Measurements from ENCODE around the gene SECISBP2L. TPM values are rescaled to one million over a fixed set of nuclear protein-coding genes. Genes with fewer than 3 reads are reported as not detected.
"Not testable (repeated sequence)": the region's sequence is repeated elsewhere in the genome, so short reads cannot be mapped to it uniquely, and the experiment has no call there.

The SECISBP2L gene
- polyA plus RNA-seq, 1 donor from 2014 or later, result 31.5 TPM

DNA sequence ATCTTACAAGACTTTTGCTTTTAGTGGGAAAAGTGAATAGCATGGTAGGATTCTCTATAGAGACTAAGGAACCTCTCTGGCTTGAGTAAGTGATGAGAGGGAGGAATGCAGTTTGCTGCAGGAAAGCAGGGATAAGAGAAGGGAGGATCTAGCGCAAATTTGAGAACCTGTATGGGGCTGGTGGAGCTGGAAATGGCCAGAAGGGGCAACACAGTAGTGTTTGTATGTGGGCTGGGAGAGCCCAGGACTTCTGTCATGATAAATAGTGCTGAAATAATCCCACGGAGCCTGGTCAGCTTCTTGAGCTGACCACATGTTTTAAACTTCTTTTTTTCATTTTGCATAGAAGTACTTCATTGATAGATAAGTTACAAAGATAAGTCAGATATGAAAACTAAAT is 71.4 kb downstream of the SECISBP2L start:
- H3K27me3 Mint-ChIP-seq, result peaks cover 15% of the 10 kb centered on the region
- peaks cover 0 to 1% (median 1%) of the 10 kb centered on the region in 3 donors for H3K4me1 Mint-ChIP-seq
- H3K4me3 Mint-ChIP-seq, result peak overlapping the region in 1 of 4 donors; percentile 34
- H3K36me3 Mint-ChIP-seq, result peaks cover 3% of the 10 kb centered on the region
- no peak overlapping the region for H3K27ac Mint-ChIP-seq
- peaks cover 0 to 3% (median 0%) of the 10 kb centered on the region in 3 donors for H3K9me3 Mint-ChIP-seq

DNA sequence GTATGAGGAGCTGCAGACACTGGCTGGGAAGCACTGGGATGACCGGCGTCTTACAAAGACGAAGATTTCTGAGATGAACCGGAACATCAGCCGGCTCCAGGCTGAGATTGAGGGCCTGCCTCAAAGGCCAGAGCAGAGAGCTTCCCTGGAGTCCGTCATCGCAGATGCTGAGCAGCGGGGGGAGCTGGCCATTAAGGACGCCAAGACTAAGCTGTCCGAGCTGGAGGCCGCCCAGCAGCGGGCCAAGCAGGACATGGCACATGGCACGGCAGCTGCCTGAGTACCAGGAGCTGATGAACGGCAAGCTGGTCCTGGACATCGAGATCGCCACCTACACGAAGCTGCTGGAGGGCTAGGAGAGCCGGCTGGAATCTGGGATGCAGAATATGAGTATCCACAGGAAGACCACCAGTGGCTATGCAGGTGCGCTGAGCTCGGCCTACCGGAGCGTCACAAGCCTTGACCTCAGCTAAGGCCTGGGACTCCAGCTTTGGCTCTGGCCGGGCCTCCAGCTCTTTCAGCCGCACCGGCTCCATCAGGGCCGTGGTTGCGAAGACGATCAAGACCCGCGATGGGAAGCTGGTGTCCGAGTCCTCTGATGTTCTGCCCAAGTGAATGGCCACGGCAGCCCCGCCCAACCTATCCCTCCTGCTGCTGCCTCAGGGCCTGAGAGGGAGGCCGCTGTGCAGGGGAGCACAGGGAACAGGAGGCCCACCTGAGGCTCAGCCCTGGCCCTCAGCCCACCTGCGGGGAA is 73.3 kb downstream of the SECISBP2L start:
- Mint-ChIP-seq H3K4me3 (no peak overlapping the region), H3K9me3 (peaks cover 0 to 3% (median 0%) of the 10 kb centered on the region in 3 donors), H3K36me3 (peaks cover 3% of the 10 kb centered on the region), H3K4me1 (peaks cover 0 to 1% (median 1%) of the 10 kb centered on the region in 3 donors), H3K27me3 (peaks cover 15% of the 10 kb centered on the region), H3K27ac (no peak overlapping the region)

DNA sequence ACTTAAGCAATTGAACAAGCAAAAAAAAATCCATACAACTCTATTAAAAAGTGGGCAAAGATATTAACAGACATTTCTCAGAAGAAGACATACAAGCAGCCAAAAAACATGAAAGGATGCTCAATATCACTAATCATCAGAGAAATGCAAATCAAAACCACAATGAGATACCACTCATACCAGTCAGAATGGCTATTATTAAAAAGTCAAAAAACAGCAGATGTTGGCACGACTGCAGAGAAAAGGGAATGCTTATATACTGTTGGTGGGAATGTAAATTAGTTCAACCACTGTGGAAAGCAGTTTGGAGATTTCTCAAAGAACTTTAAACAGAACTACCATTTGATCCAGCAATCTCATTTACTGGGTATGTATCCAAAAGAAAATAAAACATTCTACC is 75.3 kb downstream of the SECISBP2L start:
- H3K27ac Mint-ChIP-seq, result peak overlapping the region in 1 of 3 donors; percentile 13
- H3K4me1 Mint-ChIP-seq, H3K36me3 Mint-ChIP-seq, H3K9me3 Mint-ChIP-seq, H3K4me3 Mint-ChIP-seq: not testable (repeated sequence)
- peaks cover 13% of the 10 kb centered on the region for H3K27me3 Mint-ChIP-seq

DNA sequence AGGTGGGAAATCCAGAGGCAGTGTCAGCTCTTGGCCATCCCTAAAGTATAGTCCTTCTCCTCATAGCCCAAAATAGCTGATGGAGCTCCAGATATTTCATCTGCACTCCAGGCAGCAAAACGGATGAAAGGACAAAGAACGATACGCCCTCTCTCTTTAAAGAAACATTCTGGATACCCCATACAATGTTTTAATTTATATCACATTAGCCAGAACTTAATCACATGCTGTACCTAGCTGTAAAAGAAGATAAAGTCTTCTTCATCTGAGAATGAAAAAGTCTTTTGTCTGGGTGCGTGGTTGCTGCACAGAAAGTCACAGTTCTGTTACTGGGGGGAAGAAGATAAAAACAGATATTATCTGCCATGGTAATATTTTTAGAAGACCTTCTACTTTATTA is 78.2 kb downstream of the SECISBP2L start:
- H3K36me3 Mint-ChIP-seq, result peaks cover 3% of the 10 kb centered on the region
- no peak overlapping the region for H3K27ac Mint-ChIP-seq
- no peak overlapping the region for H3K4me3 Mint-ChIP-seq
- peaks cover 30% of the 10 kb centered on the region for H3K27me3 Mint-ChIP-seq
- peaks cover 9 to 20% (median 12%) of the 10 kb centered on the region in 3 donors for H3K4me1 Mint-ChIP-seq
- peaks cover 0 to 1% (median 0%) of the 10 kb centered on the region in 3 donors for H3K9me3 Mint-ChIP-seq

DNA sequence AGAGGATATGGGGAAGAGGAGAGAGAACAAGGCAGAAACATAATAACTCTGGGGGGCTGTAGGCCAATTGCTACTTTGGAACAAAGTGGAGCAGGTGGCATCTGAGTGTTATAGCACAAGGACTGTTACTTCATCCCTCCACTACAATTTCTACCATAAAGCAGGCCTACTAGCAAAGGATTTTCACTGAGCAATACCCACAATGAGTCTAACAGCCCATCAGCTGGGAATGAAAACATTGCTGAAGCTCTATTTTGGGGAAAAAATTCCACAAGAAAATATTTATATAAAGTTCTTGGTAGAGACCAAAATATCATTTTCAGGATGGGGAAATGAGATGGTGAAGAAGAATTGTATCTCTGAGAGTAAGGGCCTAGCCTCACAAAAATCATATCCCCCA is 78.9 kb downstream of the SECISBP2L start:
- no peak overlapping the region for H3K27ac Mint-ChIP-seq
- H3K4me3 Mint-ChIP-seq, result no peak overlapping the region
- H3K36me3 Mint-ChIP-seq, result peaks cover 3% of the 10 kb centered on the region
- peaks cover 11 to 20% (median 12%) of the 10 kb centered on the region in 3 donors for H3K4me1 Mint-ChIP-seq
- peaks cover 35% of the 10 kb centered on the region for H3K27me3 Mint-ChIP-seq
- peaks cover 0 to 1% (median 0%) of the 10 kb centered on the region in 3 donors for H3K9me3 Mint-ChIP-seq

DNA sequence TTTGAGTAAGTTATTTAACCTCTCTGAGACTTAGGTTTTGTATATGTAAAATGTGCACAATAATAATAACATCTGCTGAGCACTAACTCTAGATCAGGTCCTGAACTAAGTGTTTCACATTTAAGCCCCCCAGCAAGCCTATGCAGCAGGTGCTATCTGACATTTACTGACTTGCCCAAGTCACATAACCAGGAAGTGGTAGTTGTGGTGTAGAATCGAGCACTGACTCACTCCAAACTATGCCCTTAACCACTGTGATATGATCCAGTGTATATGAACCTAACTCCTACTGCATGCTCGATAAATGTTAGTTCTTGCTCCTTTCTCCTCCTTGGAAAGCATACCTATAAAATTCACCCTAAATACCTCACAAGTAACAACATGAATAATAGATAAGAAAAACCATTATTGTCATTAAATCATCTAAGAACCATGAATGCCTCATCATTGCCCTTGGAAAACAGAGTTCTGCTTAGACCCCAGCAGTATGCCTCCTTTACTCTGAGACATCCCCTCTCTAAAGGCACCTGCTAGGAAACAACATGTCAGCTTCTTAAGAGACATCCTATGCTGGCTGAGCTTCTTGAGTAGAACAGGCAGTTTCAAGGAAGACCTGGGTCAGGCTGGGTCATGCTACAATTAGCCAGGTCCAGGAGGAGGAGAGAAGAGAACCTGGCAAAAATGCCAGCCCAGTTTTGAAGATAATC is 79.5 kb downstream of the SECISBP2L start:
- peaks cover 3% of the 10 kb centered on the region for H3K36me3 Mint-ChIP-seq
- peaks cover 0 to 1% (median 0%) of the 10 kb centered on the region in 3 donors for H3K9me3 Mint-ChIP-seq
- no peak overlapping the region for H3K27ac Mint-ChIP-seq
- H3K4me3 Mint-ChIP-seq, result no peak overlapping the region
- peaks cover 38% of the 10 kb centered on the region for H3K27me3 Mint-ChIP-seq
- H3K4me1 Mint-ChIP-seq, result peaks cover 11 to 20% (median 12%) of the 10 kb centered on the region in 3 donors

DNA sequence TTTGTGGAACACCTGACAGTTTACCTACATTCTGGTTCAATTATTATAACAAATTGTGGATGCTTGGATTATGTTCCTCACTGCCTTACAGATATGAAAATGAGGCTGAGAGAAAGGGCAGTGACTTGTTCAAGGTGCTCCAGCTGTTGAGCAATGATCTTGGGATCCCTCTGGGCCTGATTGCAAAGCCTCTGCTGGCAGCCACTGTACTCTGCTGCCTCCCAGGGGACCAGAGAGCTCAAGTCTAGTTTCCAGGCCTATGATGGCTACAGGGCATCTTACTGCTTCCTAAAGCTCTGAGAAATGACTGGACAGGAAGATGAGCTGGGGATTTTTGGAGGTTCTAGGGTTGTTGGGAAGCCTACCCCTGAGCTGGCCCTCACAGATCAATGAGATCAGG is 80.3 kb downstream of the SECISBP2L start:
- H3K4me3 Mint-ChIP-seq, result no peak overlapping the region
- peaks cover 0 to 1% (median 0%) of the 10 kb centered on the region in 3 donors for H3K9me3 Mint-ChIP-seq
- H3K36me3 Mint-ChIP-seq, result peaks cover 3% of the 10 kb centered on the region
- H3K4me1 Mint-ChIP-seq, result peaks cover 11 to 20% (median 12%) of the 10 kb centered on the region in 3 donors
- H3K27ac Mint-ChIP-seq, result no peak overlapping the region
- peaks cover 41% of the 10 kb centered on the region for H3K27me3 Mint-ChIP-seq

DNA sequence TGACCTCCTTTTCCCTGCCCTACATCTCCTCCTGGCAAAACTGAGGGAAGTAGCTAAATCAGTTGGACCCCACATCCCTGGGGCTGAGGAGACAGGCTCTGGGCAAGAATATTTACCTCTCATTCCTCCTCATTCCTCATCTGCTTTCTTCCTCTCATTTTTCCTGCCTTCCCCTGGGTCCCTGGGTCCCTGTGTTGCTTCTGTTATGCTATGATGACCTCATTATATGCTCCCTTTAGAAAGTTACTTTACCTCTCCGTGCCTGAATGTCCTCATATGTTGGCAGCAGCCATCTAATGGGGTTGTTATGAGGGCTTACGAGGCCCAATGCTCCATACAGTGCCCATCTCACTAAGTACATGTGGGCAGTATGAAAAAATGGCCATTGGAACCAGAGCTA is 81.3 kb downstream of the SECISBP2L start:
- Mint-ChIP-seq H3K27me3 (peaks cover 39% of the 10 kb centered on the region), H3K9me3 (peaks cover 0 to 1% (median 0%) of the 10 kb centered on the region in 3 donors), H3K27ac (no peak overlapping the region), H3K36me3 (no peaks in the 10 kb centered on the region), H3K4me3 (peak overlapping the region in 2 of 4 donors; percentile 31 to 72), H3K4me1 (peaks cover 11 to 20% (median 12%) of the 10 kb centered on the region in 3 donors)

DNA sequence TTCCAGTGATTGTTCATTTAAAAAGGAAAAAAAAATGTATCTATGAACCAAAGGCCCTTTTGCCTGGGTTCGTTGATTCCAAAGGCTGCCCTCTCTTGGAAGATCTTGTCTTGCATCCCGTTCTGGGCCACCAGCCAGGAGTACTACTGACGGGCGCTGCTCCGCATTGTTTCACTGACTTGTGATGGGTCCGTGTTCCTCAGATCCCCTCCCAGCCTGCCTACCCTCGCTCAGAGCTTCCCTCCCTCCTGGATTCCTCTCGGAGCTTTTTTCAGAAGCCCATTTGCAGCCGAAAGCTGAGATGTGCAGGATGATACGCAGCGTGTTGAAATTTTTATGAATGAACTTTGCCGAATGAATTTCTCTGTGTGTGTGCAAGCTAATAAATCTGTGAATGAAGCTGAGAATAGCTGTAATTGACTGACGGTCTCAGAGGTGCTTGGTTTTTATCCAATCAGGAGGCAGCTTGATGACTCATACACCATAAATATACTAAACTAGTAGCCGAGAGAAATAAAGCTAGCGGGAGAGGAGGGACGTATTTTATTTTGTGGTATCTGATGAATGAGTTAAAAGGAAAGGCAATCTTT is 82.6 kb downstream of the SECISBP2L start, which contains the start of gene SHC4:
TSS of gene SHC4 (minus strand) at position 396 of the 590 bp plus-strand sequence. CDS start 904 bp downstream, outside the sequence.
- Mint-ChIP-seq H3K27ac (peak within 1 kb of the TSS in 1 of 3 donors; percentile 12), H3K4me1 (peaks cover 11 to 20% (median 12%) of the 10 kb centered on the region in 3 donors), H3K4me3 (peak within 1 kb of the TSS; percentile 55 to 89 (median 80)), H3K36me3 (peaks cover 3% of the 10 kb centered on the region), H3K27me3 (peaks cover 39% of the 10 kb centered on the region), H3K9me3 (peaks cover 0 to 1% (median 0%) of the 10 kb centered on the region in 3 donors)

DNA sequence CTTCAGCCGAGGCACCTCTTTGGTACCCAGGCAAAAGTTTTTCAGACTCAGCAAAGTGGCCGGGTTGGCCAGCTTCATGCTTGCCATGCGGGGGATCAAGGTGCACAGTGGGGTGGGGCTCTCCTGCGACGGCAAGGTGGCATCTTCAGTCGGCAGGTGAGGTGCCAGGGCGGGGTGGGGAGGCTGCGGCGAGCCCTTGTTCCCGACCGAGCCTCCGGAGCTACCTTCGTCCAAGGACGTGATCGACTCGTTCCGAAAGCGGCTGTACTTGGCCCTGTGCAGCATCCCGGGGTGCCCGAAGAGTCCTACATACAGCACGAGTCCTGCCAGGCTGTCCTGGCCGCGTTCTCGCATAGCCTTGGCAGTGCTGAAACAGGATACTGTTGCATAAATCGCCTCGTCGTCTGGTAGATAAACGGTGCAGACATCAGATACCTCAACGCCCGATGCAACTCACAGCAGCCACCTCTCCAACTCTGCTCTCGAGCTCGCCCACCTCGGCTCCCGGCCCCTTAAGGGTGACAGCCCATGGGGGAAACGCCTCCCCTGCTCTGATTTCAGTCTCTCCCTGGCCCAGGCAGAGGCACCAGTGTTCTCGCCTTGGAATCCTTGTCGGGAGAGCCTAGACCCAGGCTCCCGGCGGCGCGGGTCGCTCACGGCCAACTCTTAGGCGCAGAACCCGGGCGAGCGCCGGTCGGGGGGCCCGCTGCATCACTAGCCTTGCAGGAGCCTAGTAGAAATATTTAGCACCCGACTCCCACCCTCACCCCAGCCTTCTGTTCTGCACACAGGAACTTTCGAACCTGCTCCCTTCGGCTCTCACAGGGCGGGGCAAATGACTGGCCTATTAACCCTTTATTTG is 83.4 kb downstream of the SECISBP2L start:
- Mint-ChIP-seq H3K27me3 (peaks cover 39% of the 10 kb centered on the region), H3K4me1 (peaks cover 11 to 20% (median 12%) of the 10 kb centered on the region in 3 donors), H3K4me3 (peak overlapping the region; percentile 55 to 89 (median 80)), H3K27ac (no peak overlapping the region), H3K36me3 (peaks cover 3% of the 10 kb centered on the region), H3K9me3 (peaks cover 0 to 1% (median 0%) of the 10 kb centered on the region in 3 donors)

DNA sequence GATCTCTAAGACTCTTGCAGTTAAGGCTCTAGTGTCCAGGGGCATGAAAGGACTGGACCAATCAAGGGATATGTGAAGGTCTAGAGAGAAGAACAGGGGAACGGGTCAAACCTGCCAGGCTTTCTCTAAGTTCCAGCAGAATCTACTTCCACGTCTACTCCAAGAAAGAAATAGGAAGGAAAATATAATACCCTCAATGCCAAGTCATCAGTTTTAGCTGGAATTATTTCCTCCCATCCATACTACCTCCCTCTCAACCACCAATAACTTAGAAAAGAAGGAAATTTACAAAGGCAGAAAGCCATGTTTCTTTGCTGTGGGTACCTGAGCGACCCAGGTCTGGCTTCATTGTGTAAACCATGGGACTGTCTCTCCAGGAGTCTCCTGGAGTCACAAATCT is 90.3 kb downstream of the SECISBP2L start:
- Mint-ChIP-seq H3K4me1 (no peaks in the 10 kb centered on the region), H3K27me3 (peaks cover 8% of the 10 kb centered on the region), H3K4me3 (no peak overlapping the region), H3K27ac (no peak overlapping the region), H3K9me3 (peaks cover 0 to 4% (median 0%) of the 10 kb centered on the region in 3 donors), H3K36me3 (peaks cover 3% of the 10 kb centered on the region)

DNA sequence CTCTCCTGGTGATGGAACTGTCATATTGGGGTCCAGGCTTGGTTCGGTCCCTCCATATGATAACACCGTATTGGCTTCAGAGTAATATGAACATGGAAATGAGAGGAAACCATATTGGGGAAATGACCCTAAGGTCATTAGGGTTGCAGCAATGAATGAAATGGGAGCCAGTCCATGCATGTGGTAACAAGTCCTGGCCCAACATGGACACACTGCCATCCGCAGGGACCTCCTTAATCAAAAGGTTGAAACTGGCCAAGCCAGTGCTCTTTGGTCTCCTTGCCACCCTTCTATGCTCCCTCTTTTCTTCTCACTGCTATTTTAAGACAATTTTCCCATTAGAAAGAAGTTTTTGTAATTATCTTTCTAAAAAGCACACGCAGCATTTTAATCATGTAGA is 90.9 kb downstream of the SECISBP2L start:
- H3K9me3 Mint-ChIP-seq, result peaks cover 0 to 4% (median 0%) of the 10 kb centered on the region in 3 donors
- peaks cover 3% of the 10 kb centered on the region for H3K36me3 Mint-ChIP-seq
- H3K4me1 Mint-ChIP-seq, result no peaks in the 10 kb centered on the region
- no peak overlapping the region for H3K27ac Mint-ChIP-seq
- H3K27me3 Mint-ChIP-seq, result peaks cover 8% of the 10 kb centered on the region
- no peak overlapping the region for H3K4me3 Mint-ChIP-seq

DNA sequence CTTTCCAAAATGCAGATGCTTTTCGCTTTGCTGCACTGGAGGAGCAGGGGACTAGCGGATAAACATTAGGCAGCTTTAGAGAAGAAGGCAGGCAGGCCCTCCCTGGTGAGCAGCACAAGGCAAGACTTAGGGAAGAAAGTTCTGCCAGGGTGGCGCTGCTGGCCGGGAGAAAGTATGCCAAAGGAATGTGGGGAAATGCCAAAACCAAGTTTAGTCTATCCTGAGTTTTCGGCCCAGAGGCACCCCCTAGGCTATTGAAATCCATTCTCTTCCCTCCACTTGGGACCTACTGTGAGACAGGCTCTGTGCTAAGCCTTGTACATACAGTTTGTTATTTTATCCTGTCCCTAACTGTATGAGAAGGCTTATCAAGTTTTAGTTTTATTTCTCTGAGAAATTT is 91.7 kb downstream of the SECISBP2L start:
- peaks cover 11% of the 10 kb centered on the region for H3K27me3 Mint-ChIP-seq
- H3K36me3 Mint-ChIP-seq, result peaks cover 3% of the 10 kb centered on the region
- H3K27ac Mint-ChIP-seq, result no peak overlapping the region
- H3K4me3 Mint-ChIP-seq, result no peak overlapping the region
- peaks cover 0 to 4% (median 0%) of the 10 kb centered on the region in 3 donors for H3K9me3 Mint-ChIP-seq
- H3K4me1 Mint-ChIP-seq, result no peaks in the 10 kb centered on the region

DNA sequence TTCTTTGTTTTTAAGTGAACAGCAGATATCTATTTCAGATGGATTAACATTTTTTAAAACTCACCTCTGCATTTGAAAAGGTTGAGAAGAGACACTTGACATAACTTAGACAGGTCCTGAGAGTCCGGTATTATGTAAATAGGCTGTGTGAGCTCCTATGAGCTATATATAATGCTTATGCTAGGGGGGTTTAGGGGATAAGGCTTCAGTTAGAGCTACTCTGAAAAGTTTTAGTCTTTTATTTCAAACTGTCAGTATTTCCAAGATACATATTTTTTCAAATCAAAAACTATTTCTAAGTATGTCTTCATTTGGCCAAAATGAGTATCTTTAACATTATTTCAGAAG is 99.4 kb downstream of the SECISBP2L start:
- no peak overlapping the region for H3K27ac Mint-ChIP-seq
- no peaks in the 10 kb centered on the region for H3K4me1 Mint-ChIP-seq
- H3K27me3 Mint-ChIP-seq, result peaks cover 3% of the 10 kb centered on the region
- peaks cover 0 to 4% (median 4%) of the 10 kb centered on the region in 3 donors for H3K9me3 Mint-ChIP-seq
- no peak overlapping the region for H3K4me3 Mint-ChIP-seq
- H3K36me3 Mint-ChIP-seq, result no peaks in the 10 kb centered on the region
